Measurements from ENCODE around the gene PYCR2.
"Not testable (repeated sequence)": the region's sequence is repeated elsewhere in the genome, so short reads cannot be mapped to it uniquely, and the experiment has no call there.

Gene PYCR2

DNA sequence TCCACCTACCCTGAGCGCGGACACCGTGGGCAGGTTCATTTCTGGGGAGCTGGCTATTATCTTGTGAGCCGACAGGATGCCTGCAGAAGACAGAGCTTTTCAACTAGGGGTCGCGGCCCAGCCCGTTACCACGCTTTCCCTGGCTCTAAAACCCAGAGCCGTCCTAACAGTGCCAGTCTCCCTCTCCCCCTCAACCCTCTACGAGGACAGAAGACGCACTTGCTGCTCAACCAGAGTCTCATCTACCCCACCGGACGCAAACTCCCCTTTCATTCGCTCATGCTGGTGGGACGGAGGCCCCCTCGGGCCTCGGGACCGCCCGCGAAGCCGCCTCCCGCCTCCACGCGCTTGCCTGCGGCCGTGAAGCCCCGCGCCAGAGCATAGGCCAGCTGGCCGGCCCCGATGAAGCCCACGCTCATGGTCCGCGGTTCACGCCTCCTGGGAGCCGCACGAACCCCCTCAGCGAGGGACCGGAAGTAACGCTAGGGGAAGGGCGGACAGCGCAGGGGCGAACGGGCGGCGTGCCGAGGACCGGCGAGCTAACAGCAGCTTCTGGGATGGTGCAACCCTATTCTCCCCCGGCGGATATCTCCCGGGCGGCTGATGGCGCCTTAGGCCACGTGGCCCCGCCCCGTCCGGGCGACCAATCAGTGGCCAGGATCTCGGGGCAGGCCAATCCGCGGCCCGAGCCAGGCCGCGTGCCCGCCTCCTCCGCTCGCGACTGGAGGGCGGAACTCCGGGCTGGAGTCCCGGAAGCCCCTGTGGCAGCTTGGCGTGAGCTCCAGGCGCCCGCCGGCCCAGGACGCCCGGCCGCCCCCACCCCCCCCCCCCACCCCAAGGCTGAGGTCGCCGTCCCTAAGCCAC lies at the start of gene PYCR2:
Gene PYCR2 (minus strand): TSS at position 559 of the 864 bp plus-strand sequence. CDS start 140 bp downstream, at position 419.
- peak; percentile 93 for DNase-seq

DNA sequence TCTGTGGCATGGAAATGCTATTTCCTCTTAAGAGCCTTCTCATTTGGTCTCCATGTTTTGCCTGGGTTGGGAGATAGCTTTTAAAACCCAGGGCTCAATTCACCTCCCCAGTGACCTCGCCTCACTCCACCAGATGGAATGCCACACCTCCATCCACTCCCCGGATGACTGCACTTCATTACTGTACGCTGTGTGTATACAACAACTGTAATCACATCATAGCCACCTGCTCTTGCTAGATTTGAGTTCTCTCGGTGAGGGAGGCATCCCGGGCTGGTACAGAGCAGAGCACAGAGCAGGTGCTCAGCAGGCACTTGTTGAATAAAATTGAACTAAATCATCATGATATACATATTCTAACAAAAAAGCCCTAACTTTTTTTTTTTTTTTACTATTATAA lies 49.1 kb upstream of the PYCR2 start:
- peak; percentile 63 for DNase-seq

- no peak for DNase-seq
Observed at GRCh38 chr1:225972344-225973152, 48.5 kb upstream of the PYCR2 start.

- DNase-seq: not testable (repeated sequence)
Observed at GRCh38 chr1:225970592-225971157, 46.6 kb upstream of the PYCR2 start.

DNA sequence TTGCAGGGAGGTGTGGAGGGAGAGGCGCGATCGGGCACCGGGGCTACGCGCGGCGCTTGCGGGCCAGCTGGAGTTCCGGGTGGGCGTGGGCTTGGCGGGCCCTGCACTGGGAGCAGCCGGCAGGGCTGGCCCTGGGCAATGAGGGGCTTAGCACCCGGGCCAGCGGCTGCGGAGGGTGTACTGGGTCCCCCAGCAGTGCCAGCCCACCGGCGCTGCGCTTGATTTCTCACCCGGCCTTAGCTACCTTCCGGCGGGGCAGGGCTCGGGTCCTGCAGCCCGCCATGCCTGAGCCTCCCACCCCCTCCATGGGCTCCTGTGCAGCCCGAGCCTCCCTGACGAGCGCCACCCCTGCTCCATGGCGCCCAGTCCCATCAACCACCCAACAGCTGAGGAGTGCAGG lies 45.7 kb upstream of the PYCR2 start:
- not testable (repeated sequence) for DNase-seq

GRCh38 chr1:225965231-225965630 lies 41.2 kb upstream of the PYCR2 start:
- no peak for DNase-seq

- no peak for DNase-seq
Observed at GRCh38 chr1:225963735-225964530, 39.9 kb upstream of the PYCR2 start.

DNA sequence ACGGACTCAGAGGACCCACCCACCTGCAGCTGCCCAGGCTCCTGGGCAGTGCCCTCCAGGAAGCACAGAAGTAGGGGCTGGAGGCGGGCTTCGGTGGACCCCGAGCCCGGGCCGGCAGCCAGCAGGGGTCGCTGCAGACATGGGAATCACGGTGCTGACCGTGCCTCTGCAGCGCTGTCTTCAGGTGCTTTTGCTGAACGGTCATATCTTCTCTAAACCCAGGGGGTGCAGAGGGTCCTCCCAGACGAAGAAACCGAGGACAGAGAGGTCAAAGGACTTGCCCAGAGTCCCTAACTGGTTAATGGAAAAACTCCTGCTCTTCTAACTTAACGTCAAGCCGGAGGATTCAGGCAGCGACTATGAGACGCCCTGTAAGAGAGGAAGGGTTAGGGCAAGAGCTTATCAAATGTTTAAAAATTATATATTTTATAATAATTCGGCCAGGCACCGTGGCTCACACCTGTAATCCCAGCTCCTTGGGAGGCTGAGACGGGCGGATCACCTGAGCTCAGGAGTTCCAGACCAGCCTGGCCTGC lies 38.5 kb upstream of the PYCR2 start:
- peak; percentile 52 for DNase-seq

DNA sequence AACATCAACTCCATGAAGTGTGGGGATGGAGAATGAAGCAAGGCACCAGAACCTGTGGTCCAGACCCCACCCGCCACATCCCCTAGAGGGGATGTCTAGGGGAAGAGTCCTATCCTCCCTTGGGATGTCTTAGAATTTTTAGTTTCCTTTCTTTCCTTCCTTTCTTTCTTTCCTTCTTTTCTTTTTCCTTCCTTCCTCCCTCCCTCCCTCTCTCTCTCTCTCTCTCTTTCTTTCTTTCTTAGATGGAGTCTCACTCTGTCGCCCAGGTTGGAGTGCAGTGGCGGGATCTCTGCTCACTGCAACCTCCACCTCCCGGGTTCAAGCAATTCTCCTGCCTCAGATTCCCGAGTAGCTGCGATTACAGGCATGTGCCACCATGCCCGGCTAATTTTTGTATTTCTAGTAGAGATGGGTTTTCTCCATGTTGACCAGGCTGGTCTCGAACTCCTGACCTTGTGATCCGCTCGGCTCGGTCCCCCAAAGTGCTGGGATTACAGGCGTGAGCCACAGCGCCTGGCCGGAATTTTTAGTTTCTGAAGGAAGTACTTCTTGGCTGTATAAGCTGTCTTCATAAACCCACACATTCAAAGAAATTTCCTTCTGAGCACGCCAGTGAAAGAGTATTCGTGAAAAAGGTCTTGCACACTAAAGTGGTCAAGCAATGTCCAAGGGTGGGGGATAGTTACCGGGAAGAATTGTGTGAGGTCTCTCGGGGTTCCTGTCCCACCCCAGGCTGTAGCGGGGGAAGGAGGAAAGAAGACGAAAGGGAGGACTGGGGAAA lies 37.8 kb upstream of the PYCR2 start:
- no peak for DNase-seq

GRCh38 chr1:225958041-225958440 lies 34.0 kb upstream of the PYCR2 start:
- DNase-seq: no peak

DNA sequence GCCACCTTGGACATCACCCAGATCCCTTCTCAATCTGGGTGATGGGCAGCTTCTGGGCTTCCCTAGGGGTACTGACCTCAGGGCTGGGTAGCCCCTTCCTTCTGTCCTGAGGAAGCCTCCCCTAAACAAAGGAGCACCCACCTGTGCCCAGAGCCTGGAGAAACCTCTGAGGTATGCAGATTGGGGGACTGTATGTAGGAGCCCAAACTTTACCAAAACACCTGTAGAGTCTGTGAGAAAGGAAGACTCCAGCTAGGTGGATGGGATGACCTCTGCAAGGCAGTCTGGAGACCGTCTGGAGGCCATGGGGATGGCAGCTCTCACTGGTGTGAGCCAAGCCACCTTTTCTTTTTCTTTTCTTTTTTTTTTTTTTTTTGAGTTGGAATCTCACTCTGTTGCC lies 30.7 kb upstream of the PYCR2 start:
- no peak for DNase-seq

- DNase-seq: no peak
Observed at GRCh38 chr1:225953315-225953714, 29.3 kb upstream of the PYCR2 start.

- DNase-seq: no peak
Observed at GRCh38 chr1:225950905-225951497, 27.0 kb upstream of the PYCR2 start.

- DNase-seq: no peak
Observed at GRCh38 chr1:225949041-225949440, 25.0 kb upstream of the PYCR2 start.

GRCh38 chr1:225946803-225947202 lies 22.8 kb upstream of the PYCR2 start:
- DNase-seq: no peak

- DNase-seq: no peak
Observed at GRCh38 chr1:225946082-225946620, 22.1 kb upstream of the PYCR2 start.

GRCh38 chr1:225945564-225945963 lies 21.5 kb upstream of the PYCR2 start:
- no peak for DNase-seq

DNA sequence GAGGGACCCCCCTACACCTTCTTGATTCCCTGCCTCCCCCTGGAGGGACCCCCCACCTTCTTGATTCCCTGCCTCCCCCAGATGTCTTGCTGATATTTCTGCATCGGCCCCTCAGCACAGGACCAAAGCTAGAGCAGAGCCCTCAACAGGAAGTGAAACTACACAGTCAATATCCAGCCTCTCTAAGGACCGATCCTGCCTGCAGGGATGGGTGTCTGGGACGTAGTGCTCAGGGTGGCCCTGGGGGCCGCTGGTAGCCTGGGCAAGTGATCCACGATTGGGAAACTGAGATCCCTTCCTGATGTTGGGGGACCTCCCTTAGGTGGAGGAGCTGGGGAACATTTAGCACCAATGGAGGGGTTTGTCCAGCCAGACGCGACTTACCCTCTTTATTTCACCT lies 20.9 kb upstream of the PYCR2 start:
- no peak for DNase-seq

GRCh38 chr1:225944387-225944786 lies 20.3 kb upstream of the PYCR2 start:
- DNase-seq: no peak

DNA sequence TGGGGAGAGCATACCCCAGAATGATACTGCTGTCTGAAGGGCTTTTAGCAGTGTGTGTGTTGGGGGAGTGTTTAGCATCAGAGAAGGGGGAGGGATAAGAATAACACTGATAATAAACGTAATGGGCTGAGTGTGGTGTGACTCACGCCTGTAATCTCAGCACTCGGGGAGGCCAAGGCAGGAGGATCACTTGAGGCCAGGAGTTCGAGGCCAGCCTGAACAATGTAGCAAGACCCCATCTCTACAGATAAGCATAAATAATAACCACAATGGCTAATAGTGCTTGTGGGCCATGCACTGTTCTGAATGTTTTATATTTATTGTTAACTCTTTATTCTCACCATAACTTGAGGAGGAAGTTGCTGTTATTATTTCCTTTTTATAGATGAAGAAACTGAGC lies 19.5 kb upstream of the PYCR2 start:
- no peak for DNase-seq

DNA sequence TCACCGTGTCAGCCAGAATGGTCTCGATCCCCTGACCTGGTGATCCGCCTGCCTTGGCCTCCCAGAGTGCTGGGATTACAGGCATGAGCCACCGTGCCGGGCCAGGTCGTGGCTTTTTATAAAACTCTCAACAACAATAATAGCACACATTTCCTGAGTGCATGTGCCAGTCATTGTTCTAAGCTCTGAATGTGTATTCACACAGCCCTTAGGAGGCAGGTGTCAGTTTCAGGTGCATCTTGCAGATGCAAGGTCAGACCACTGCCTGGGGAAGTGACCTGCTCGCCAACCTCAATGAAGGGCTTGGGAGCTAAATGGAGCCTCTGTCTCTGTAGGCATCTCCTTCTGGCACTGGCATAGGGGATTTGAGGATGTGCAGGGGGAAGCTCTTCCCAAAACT lies 18.5 kb upstream of the PYCR2 start:
- DNase-seq: no peak

Measured in NCI-H2227 treated with DMSO at 0.1 percent for 48 hours (cell line).